H1 (cell line): ENCODE measurements around the gene ECE2. TPM values are rescaled to one million over a fixed set of nuclear protein-coding genes. Genes with fewer than 3 reads are reported as not detected.

ENCODE experiments used
- CTCF ChIA-PET: fragments of 300-600 bp; sonication (Branson Sonifier 250); formaldehyde crosslinking; loops from one replicate; lab custom pipeline; 2021; ENCODE audit not compliant: partially characterized antibody; lab: Charles Lee
- POLR2A ChIA-PET: fragments of 300-600 bp; sonication (Branson Sonifier 250); formaldehyde crosslinking; loops from one replicate; lab custom pipeline; 2021; ENCODE audit warnings: inconsistent platforms; ENCODE audit not compliant: partially characterized antibody; lab: Charles Lee
- DNase-seq, 2 experiments: peaks; one replicate each; pipeline versions ENCODE4 v3.0.0 to v3.0.0-alpha.2; 2010 to 2022; ENCODE audit warnings: low spot score in 2 of 2, low read depth in 1 of 2, mixed read lengths in 1 of 2
- FAIRE-seq: peaks from 2 replicates; lab custom pipeline; 2011; peaks lifted over from hg19 to GRCh38; lab: Jason Lieb, UNC
- H2AFZ ChIP-seq: 2 replicates; pipeline ENCODE4 v1.8.1; 2012; ENCODE audit warnings: low read length, inconsistent platforms
- H2AK5ac ChIP-seq: 2 replicates; pipeline ENCODE4 v1.6.1; 2013; ENCODE audit warnings: low read depth, low read length
- H2BK120ac ChIP-seq: replicated peaks from 2 replicates; pipeline ENCODE3; 2013; ENCODE audit warnings: low read depth, low read length, inconsistent platforms
- H2BK12ac ChIP-seq: 2 replicates; pipeline ENCODE4 v1.6.1; 2013; ENCODE audit warnings: low read depth, low read length
- H2BK15ac ChIP-seq: 2 replicates; pipeline ENCODE4 v1.6.1; 2013; ENCODE audit warnings: low read length
- H2BK20ac ChIP-seq: 2 replicates; pipeline ENCODE4 v1.6.1; 2013; ENCODE audit warnings: low read length
- H2BK5ac ChIP-seq: 2 replicates; pipeline ENCODE4 v1.6.1; 2013; ENCODE audit warnings: low read depth, low read length
- H3K14ac ChIP-seq: 2 replicates; pipeline ENCODE4 v1.6.1; 2013; ENCODE audit warnings: inconsistent platforms; ENCODE audit not compliant: insufficient read length
- H3K18ac ChIP-seq: 2 replicates; pipeline ENCODE4 v1.6.1; 2013; ENCODE audit warnings: low read length; ENCODE audit errors: extremely low read depth
- H3K23ac ChIP-seq: 2 replicates; pipeline ENCODE4 v1.6.1; 2013; ENCODE audit warnings: inconsistent platforms; ENCODE audit not compliant: insufficient read length
- H3K23me2 ChIP-seq: 2 replicates; pipeline ENCODE4 v1.6.1; 2013; ENCODE audit warnings: low read depth, low read length
- H3K27ac ChIP-seq: 2 replicates; pipeline ENCODE4 v1.6.1; 2011; ENCODE audit warnings: low read depth, low read length, inconsistent platforms
- H3K27me3 ChIP-seq, 4 experiments: replicated peaks in 1 of 4; 1 replicate in 1 of 4; 2 replicates in 3 of 4; pipeline versions ENCODE4 v1.6.1 to v1.8.1; 2011 to 2013; ENCODE audit warnings: low read length in 3 of 4, mild to moderate bottlenecking in 3 of 4, inconsistent platforms in 2 of 4, mixed read lengths in 2 of 4, moderate library complexity in 1 of 4; ENCODE audit not compliant: control insufficient read depth in 3 of 4, insufficient read depth in 3 of 4; ENCODE audit errors: extremely low read depth in 1 of 4
- H3K36me3 ChIP-seq, 4 experiments: 2 replicates each; pipeline versions ENCODE4 v1.6.1 to v1.8.1; 2011 to 2013; ENCODE audit warnings: mild to moderate bottlenecking in 4 of 4, low read length in 3 of 4, moderate library complexity in 2 of 4, control low read depth in 1 of 4, inconsistent platforms in 1 of 4; ENCODE audit not compliant: insufficient read depth in 4 of 4, control insufficient read depth in 2 of 4
- H3K4ac ChIP-seq: replicated peaks from 2 replicates; pipeline ENCODE3; 2013; ENCODE audit warnings: low read length, low read depth, mixed read lengths, inconsistent platforms; ENCODE audit not compliant: insufficient read length
- H3K4me1 ChIP-seq, 4 experiments: replicated peaks in 1 of 4; 1 replicate in 1 of 4; 2 replicates in 3 of 4; pipeline versions ENCODE4 v1.6.1 to v1.8.1; 2011 to 2013; ENCODE audit warnings: low read length in 3 of 4, inconsistent platforms in 2 of 4, mixed read lengths in 1 of 4; ENCODE audit not compliant: insufficient read depth in 4 of 4, control insufficient read depth in 3 of 4
- H3K4me2 ChIP-seq, 2 experiments: 2 replicates each; pipeline versions ENCODE4 v1.6.1 to v1.8.1; 2011 to 2013; ENCODE audit warnings: low read depth in 2 of 2, low read length in 2 of 2, control low read depth in 1 of 2, inconsistent platforms in 1 of 2, mild to moderate bottlenecking in 1 of 2; ENCODE audit not compliant: insufficient read depth in 1 of 2
- H3K4me3 ChIP-seq, 4 experiments: fragments of 200-600, 300-600 bp in 1 of 4; sonication (generic), shearing (Covaris generic), sonication (Bioruptor Twin) in 1 of 4; 2 replicates each; pipeline versions ENCODE4 v1.5.1 to v1.8.1; 2011 to 2016; ENCODE audit warnings: low read length in 4 of 4, low read depth in 3 of 4, control low read depth in 2 of 4, inconsistent platforms in 2 of 4, mild to moderate bottlenecking in 2 of 4, mixed read lengths in 1 of 4, moderate library complexity in 1 of 4; ENCODE audit not compliant: insufficient read depth in 2 of 4; ENCODE audit errors: extremely low read depth in 1 of 4
- H3K56ac ChIP-seq: replicated peaks from 2 replicates; pipeline ENCODE3; 2013; ENCODE audit warnings: low read depth, mild to moderate bottlenecking, mixed read lengths, low read length, inconsistent platforms; ENCODE audit not compliant: insufficient read length
- H3K79me1 ChIP-seq: 2 replicates; pipeline ENCODE4 v1.6.1; 2013; ENCODE audit warnings: low read depth, low read length, control low read depth
- H3K79me2 ChIP-seq, 2 experiments: 2 replicates each; pipeline versions ENCODE4 v1.6.1 to v1.8.1; 2012 to 2013; ENCODE audit warnings: low read length in 2 of 2, mild to moderate bottlenecking in 2 of 2, inconsistent platforms in 1 of 2; ENCODE audit not compliant: insufficient read depth in 2 of 2, control insufficient read depth in 1 of 2
- H3K9ac ChIP-seq, 4 experiments: replicated peaks in 1 of 4; 1 replicate in 1 of 4; 2 replicates in 3 of 4; pipeline versions ENCODE4 v1.6.1 to v1.8.1; 2011 to 2013; ENCODE audit warnings: low read depth in 3 of 4, low read length in 3 of 4, control low read depth in 2 of 4, mild to moderate bottlenecking in 2 of 4, moderate library complexity in 2 of 4, inconsistent platforms in 1 of 4; ENCODE audit errors: extremely low read depth in 1 of 4
- H3K9me3 ChIP-seq, 2 experiments: 2 replicates each; pipeline versions ENCODE4 v1.6.1 to v1.8.1; 2012 to 2013; ENCODE audit warnings: mild to moderate bottlenecking in 2 of 2, moderate library complexity in 2 of 2, control low read depth in 1 of 2, inconsistent platforms in 1 of 2, low read depth in 1 of 2, low read length in 1 of 2, mixed read lengths in 1 of 2; ENCODE audit not compliant: insufficient read depth in 2 of 2
- H4K20me1 ChIP-seq, 2 experiments: replicated peaks in 1 of 2; 2 replicates each; pipeline versions ENCODE3 to v1.8.1; 2011 to 2013; ENCODE audit warnings: inconsistent platforms in 2 of 2, low read length in 2 of 2, mild to moderate bottlenecking in 1 of 2; ENCODE audit not compliant: insufficient read depth in 2 of 2, control insufficient read depth in 1 of 2
- H4K5ac ChIP-seq: 2 replicates; pipeline ENCODE4 v1.6.1; 2013; ENCODE audit warnings: low read length, low read depth, mixed read lengths, inconsistent platforms; ENCODE audit not compliant: insufficient read length
- H4K8ac ChIP-seq: 2 replicates; pipeline ENCODE4 v1.8.0; 2013; ENCODE audit warnings: mild to moderate bottlenecking, moderate library complexity, low read length, inconsistent platforms; ENCODE audit not compliant: insufficient read depth; ENCODE audit errors: extremely low read depth
- H4K91ac ChIP-seq: replicated peaks from 2 replicates; pipeline ENCODE3; 2013; ENCODE audit warnings: low read length, mixed read lengths, inconsistent platforms; ENCODE audit not compliant: insufficient read length
- CREB1 ChIP-seq: IDR thresholded peaks from 2 replicates; pipeline ENCODE4 v1.6.1; 2012; ENCODE audit warnings: inconsistent platforms
- SUZ12 ChIP-seq: fragments of 200-600 bp; sonication (generic); IDR thresholded peaks from 2 replicates; pipeline ENCODE4 v1.6.1; 2012; ENCODE audit warnings: mild to moderate bottlenecking, inconsistent platforms, low read length, moderate library complexity, mixed read lengths
- WGBS, 2 experiments: shearing (Covaris generic) in 1 of 2; methylation state at CpG; one replicate each; pipeline versions ENCODE4 v1.1.6 to v1.1.7; 2013 to 2015; ENCODE audit warnings: low lambda C conversion rate in 2 of 2, mixed read lengths in 2 of 2, inconsistent platforms in 1 of 2, low coverage in 1 of 2, missing lambda C conversion rate in 1 of 2; ENCODE audit not compliant: insufficient replicate concordance in 2 of 2, insufficient coverage in 1 of 2, insufficient read length in 1 of 2; ENCODE audit errors: extremely low coverage in 1 of 2, missing lambda C conversion rate in 1 of 2; 5-methylcytosine and 5-hydroxymethylcytosine counted together
- polyA plus RNA-seq, 7 experiments: library from polyadenylated mRNA; depleted of rRNA in 3 of 7; stranded (reverse) in 5 of 7; unstranded in 2 of 7; fragments of >200 nt in 5 of 7; fragments of 200-250 nt in 2 of 7; gene quantifications; 1 replicate in 5 of 7; 2 replicates in 1 of 7; 4 replicates in 1 of 7; pipeline versions ENCODE4 v1.2.1 to v1.2.3, GENCODE V29; 2011 to 2013; ENCODE audit warnings: missing spikeins in 2 of 7, mixed read lengths in 2 of 7
- total RNA-seq: library from RNA; stranded (reverse); fragmentation: NEBNext Ultra II Directional; extraction: Animal tissue kit (Norgen Biotek cat#: 25700); gene quantifications from 2 replicates; pipeline ENCODE4 v1.2.1, GENCODE V29; 2021
- TF ChIP-seq, protein P1 (sequence below): IDR thresholded peaks from 2 replicates; pipeline ENCODE4 v1.6.1; 2012; ENCODE audit warnings: inconsistent platforms

Gene ECE2
- total and polyA plus RNA-seq, 2 of the 8 experiments (the other 6 are each of a cell fraction or from before 2014, with no cell fraction given): 0.44 to 0.86 TPM

GRCh38 chr3:184262764-184263179 lies 13.1 kb upstream of the ECE2 start:
- Histone ChIP-seq H3K79me1 (no peaks in the 10 kb centered on the region), H4K8ac (no peak overlapping the region), H4K91ac (no peak overlapping the region), H3K9me3 (peaks cover 0 to 4% of the 10 kb centered on the region in 2 experiments; a peak in 1 of 4 replicates), H2AK5ac (no peak overlapping the region), H3K9ac (peak overlapping the region in 1 of 4 experiments; percentile 37; a peak in 1 of 7 replicates), H3K27ac (no peak overlapping the region), H3K4me2 (peak overlapping the region; percentile 89 to 100), H2BK5ac (no peak overlapping the region), H2AFZ (peak overlapping the region; percentile 64; the same call in 1 of the 2 replicates), H3K4me1 (peaks cover 0 to 17% (median 8%) of the 10 kb centered on the region in 4 experiments; a peak in 4 of 7 replicates), H3K4ac (no peak overlapping the region), H3K18ac (no peak overlapping the region), H2BK12ac (no peak overlapping the region), H2BK120ac (no peak overlapping the region), H4K5ac (no peak overlapping the region), H3K4me3 (peak overlapping the region; percentile 36 to 84 (median 74)), H2BK20ac (no peak overlapping the region), H3K27me3 (peaks cover 7 to 50% (median 38%) of the 10 kb centered on the region in 4 experiments), H3K14ac (no peak overlapping the region), H3K56ac (no peak overlapping the region), H3K23me2 (peaks cover 22% of the 10 kb centered on the region), H3K79me2 (no peaks in the 10 kb centered on the region), H3K36me3 (no peaks in the 10 kb centered on the region), H4K20me1 (peaks cover 13 to 14% of the 10 kb centered on the region in 2 experiments), H3K23ac (no peak overlapping the region), H2BK15ac (0 out of 2 replicates have a peak overlapping the region, but pooled peaks have one; percentile 31)
- no peak for FAIRE-seq
- TF ChIP-seq, protein P1, sequence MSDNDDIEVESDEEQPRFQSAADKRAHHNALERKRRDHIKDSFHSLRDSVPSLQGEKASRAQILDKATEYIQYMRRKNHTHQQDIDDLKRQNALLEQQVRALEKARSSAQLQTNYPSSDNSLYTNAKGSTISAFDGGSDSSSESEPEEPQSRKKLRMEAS: peak; percentile 44; the same call in 1 of the 2 replicates
- no peak for TF ChIP-seq CREB1
- peak; percentile 55; the same call in 1 of the 2 replicates for TF ChIP-seq SUZ12
- no peak for DNase-seq
- ChIA-PET CTCF (interaction anchor here (1.2 to 14.0 kb wide), 6 partner anchors 12 to 38 kb away, joined by 3 to 136 read pairs (median 12); partner anchors contain the start of genes EEF1AKMT4 and VWA5B2), POLR2A (interaction anchor here (2.3 to 3.1 kb wide), 2 partner anchors 21 to 22 kb away, joined by 8 to 9 read pairs; no protein-coding TSS in a partner anchor)
- WGBS, 2 experiments: 24% methylated on average over 15 of the region's 15 CpGs; no CpG with 5 or more reads in 1 of the 2 experiments
